Coronary artery (tissue), 2 donors: ENCODE measurements around the gene ABTB1.

Experiments used
- DNase-seq: peaks from one replicate; pipeline ENCODE4 v3.0.0-alpha.2; 2017; ENCODE audit warnings: low spot score
- H3K27ac ChIP-seq, 2 donors: fragments of 200-600 bp; sonication (generic); one replicate each; pipeline ENCODE4 v1.5.1; 2016 to 2019
- H3K4me3 ChIP-seq: fragments of 200-600 bp; sonication (generic); 2 replicates; pipeline ENCODE4 v1.5.1; 2016; ENCODE audit warnings: mild to moderate bottlenecking, moderate library complexity
- TF ChIP-seq, protein P1 (sequence below): fragments of 200-600 bp; sonication (generic); IDR thresholded peaks from one replicate; pipeline ENCODE4 v1.5.1; 2019; ENCODE audit warnings: antibody characterized with exemption

Gene ABTB1

GRCh38 chr3:127666676-127667075 is 6.1 kb upstream of the ABTB1 start:
- Histone ChIP-seq H3K27ac (no peak overlapping the region), H3K4me3 (no peak overlapping the region)
- TF ChIP-seq, protein P1, sequence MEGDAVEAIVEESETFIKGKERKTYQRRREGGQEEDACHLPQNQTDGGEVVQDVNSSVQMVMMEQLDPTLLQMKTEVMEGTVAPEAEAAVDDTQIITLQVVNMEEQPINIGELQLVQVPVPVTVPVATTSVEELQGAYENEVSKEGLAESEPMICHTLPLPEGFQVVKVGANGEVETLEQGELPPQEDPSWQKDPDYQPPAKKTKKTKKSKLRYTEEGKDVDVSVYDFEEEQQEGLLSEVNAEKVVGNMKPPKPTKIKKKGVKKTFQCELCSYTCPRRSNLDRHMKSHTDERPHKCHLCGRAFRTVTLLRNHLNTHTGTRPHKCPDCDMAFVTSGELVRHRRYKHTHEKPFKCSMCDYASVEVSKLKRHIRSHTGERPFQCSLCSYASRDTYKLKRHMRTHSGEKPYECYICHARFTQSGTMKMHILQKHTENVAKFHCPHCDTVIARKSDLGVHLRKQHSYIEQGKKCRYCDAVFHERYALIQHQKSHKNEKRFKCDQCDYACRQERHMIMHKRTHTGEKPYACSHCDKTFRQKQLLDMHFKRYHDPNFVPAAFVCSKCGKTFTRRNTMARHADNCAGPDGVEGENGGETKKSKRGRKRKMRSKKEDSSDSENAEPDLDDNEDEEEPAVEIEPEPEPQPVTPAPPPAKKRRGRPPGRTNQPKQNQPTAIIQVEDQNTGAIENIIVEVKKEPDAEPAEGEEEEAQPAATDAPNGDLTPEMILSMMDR, result no peak
- DNase-seq, result peak; percentile 24

DNA sequence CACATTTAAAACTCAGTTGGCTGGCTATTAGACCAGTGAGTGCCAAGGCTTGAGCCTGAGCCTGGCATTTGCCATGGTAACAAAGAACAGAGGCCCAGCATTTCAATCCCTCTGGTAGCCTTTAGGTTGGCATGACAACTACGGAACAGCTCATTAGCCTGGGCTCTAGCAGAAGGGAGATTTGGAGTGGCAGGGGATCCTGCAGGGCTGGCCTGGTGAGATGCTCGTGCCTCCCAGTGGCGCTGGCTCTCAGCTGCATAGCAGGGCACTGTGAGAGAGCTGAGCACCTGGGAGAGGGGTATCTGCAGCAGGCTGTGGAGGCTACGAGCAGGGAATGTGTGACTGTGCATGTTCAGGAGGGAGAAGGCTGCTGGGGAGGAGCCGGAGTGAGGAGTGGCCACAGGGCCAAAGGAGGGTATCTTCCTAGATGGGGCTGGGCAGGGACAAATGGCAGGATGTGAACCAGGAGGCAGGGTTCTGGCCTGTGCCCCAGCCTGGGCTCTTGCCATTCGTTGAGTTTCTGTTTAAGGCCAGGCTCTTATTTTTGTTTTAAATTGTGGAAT is 5.6 kb upstream of the ABTB1 start:
- peak; percentile 68 for DNase-seq
- TF ChIP-seq, protein P1, result no peak
- Histone ChIP-seq H3K4me3 (no peak overlapping the region), H3K27ac (no peak overlapping the region)

- H3K27ac ChIP-seq, result no peak overlapping the region
- DNase-seq, result peak; percentile 29
- TF ChIP-seq, protein P1, result no peak
These were observed 3.8 kb upstream of the ABTB1 start for GRCh38 chr3:127668906-127669305.

GRCh38 chr3:127669541-127670228 is 3.1 kb upstream of the ABTB1 start:
- Histone ChIP-seq H3K27ac (no peak overlapping the region), H3K4me3 (no peak overlapping the region)
- DNase-seq, result peak; percentile 65
- TF ChIP-seq, protein P1, result no peak

More at GRCh38 chr3:127668906-127669305, 3.8 kb upstream of the ABTB1 start:
- no peak overlapping the region for H3K4me3 ChIP-seq

DNA sequence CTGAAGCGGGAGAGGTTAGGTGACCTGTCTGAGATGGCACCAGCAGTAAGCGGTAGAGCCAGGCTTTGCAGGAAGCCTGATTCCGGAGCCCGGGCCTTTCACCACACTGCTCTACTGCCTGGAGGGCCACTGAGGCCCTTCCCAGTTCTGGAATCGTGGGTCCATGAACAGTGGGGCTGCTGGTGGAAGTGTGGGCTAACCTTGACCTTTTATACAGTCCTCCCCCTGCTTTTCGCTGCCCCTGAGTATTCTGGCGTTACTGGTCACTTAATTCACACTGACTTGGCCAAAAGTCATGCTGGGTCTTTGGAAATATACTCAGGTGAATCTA is 2.6 kb upstream of the ABTB1 start:
- TF ChIP-seq, protein P1, result no peak
- DNase-seq, result no peak
- H3K4me3 ChIP-seq, result no peak overlapping the region
- no peak overlapping the region for H3K27ac ChIP-seq

DNA sequence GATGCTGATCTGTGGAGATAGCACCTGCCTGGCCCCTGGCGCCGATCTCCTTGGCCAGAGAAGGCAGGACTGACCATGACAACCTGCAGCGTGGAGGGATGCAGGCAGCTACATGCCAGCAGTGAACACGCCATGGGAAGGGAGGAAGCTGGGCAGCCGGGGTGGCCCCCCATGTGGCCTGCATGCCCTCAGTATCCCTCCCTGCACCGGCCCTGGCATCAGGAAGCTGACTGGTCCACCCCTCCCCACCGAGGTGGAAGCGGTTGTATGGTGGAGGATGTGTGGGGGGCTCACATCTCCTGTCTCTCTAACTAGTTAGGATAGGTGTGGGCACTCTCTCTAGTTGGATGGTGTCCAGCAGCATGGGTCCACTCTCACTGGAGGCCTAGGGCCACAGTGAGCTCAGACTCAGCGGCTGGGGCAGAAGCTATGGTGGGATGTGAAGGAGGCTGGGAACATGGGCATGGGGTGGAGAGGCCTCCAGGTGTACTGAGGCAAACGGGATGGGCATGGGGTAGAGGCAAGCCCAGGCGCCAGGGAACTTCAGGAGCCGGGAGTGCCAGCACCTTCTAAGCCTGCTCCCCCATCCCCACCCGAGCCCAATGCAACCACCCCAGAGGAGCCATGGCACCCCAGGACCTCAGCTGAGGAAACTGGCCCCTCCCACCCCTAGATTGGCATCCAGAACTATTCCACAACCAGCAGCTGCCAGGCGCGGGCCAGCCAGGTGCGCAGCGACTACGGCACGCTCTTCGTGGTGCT is 1.8 kb upstream of the ABTB1 start:
- Histone ChIP-seq H3K4me3 (peak overlapping the region; percentile 97), H3K27ac (no peak overlapping the region)
- TF ChIP-seq, protein P1, result no peak
- DNase-seq, result peak; percentile 67
